Cardiac fibroblast (primary cell): ENCODE data around the gene SELENOO.
A peak's percentile ranks its signal among the peaks of the same experiment; 100 is the strongest.

Source experiments
- DNase-seq, 2 donors: peaks; one replicate each; pipeline versions ENCODE4 v3.0.0 to v3.0.0-alpha.2; 2010; ENCODE audit warnings: low read depth in 2 of 2
- H3K4me3 ChIP-seq, 2 donors: replicated peaks in 1 of 2; 1 replicate in 1 of 2; 2 replicates in 1 of 2; pipeline ENCODE4 v1.5.1; 2011; ENCODE audit warnings: low read depth in 2 of 2, low read length in 2 of 2, mild to moderate bottlenecking in 2 of 2, moderate library complexity in 1 of 2
- CTCF ChIP-seq: IDR thresholded peaks from one replicate; pipeline ENCODE4 v1.5.1; 2011; ENCODE audit warnings: low read depth, mild to moderate bottlenecking, low read length, inconsistent platforms

The SELENOO gene

GRCh38 chr22:50216055-50216683 is 15.4 kb downstream of the SELENOO start:
- H3K4me3 ChIP-seq, result no peak overlapping the region
- no peak for TF ChIP-seq CTCF
- DNase-seq, result no peak

GRCh38 chr22:50216684-50217520 is 16.1 kb downstream of the SELENOO start:
- H3K4me3 ChIP-seq, result no peak overlapping the region
- no peak for TF ChIP-seq CTCF
- DNase-seq, result no peak

DNA sequence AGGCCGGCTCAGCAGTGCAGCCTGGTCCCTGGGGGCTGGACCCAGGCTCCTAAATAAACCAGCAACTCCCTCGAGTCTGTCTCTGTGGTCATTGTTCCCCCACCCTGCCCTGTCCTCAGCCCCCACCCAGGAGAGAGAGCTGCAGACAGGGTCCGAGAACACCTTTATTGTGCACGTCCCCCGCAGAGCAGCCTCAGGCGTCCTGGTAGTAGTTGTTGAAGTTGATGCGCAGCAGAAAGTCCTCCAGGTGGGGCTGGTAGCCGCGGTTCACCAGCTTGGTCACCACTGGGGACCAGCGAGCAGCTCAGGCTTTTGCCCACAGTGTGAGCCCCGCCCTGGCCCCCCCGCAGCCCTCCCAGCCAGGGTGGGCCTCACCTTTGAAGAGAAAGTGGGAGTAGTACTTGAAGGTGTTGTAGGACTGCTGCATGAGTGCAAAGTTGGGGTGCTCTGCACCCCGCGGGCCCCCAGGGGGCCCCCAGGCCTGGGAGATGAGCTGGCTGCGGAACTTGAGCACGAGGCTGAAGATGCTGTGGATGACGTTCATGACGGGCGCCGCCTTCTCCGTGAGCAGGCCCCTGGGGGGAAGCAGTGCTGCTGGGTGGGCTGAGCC is 16.8 kb downstream of the SELENOO start:
- TF ChIP-seq CTCF, result no peak
- DNase-seq, result no peak
- H3K4me3 ChIP-seq, result no peak overlapping the region

GRCh38 chr22:50218153-50218995 is 17.6 kb downstream of the SELENOO start:
- DNase-seq, result no peak
- TF ChIP-seq CTCF, result no peak
- no peak overlapping the region for H3K4me3 ChIP-seq

GRCh38 chr22:50218996-50219727 is 18.4 kb downstream of the SELENOO start:
- H3K4me3 ChIP-seq, result no peak overlapping the region
- no peak for TF ChIP-seq CTCF
- DNase-seq, result peak; percentile 65 to 87
